Measurements from ENCODE around the gene ZNF70. TPM values are rescaled to one million over a fixed set of nuclear protein-coding genes. Genes with fewer than 3 reads are reported as not detected.

Gene ZNF70
- total RNA-seq, 1 donor from 2014 or later: 12.5 TPM

- H3K27ac Mint-ChIP-seq (ENCODE audit: unreplicated experiment): no peak overlapping the region
Observed at GRCh38 chr22:23695571-23696325, 55.2 kb downstream of the ZNF70 start.

GRCh38 chr22:23695141-23695540 lies 55.8 kb downstream of the ZNF70 start:
- no peak overlapping the region for H3K27ac Mint-ChIP-seq (ENCODE audit: unreplicated experiment)
- H3K36me3 Mint-ChIP-seq (ENCODE audit: unreplicated experiment): peaks cover 40% of the 10 kb centered on the region
- H3K27me3 Mint-ChIP-seq (ENCODE audit: unreplicated experiment): no peaks in the 10 kb centered on the region
- H3K4me3 Mint-ChIP-seq (ENCODE audit: unreplicated experiment): no peak overlapping the region
- DNase-seq (ENCODE audit: extremely low spot score, unreplicated experiment): no peak
- H3K4me1 Mint-ChIP-seq (ENCODE audit: unreplicated experiment): no peaks in the 10 kb centered on the region
- TF ChIP-seq, protein P1, sequence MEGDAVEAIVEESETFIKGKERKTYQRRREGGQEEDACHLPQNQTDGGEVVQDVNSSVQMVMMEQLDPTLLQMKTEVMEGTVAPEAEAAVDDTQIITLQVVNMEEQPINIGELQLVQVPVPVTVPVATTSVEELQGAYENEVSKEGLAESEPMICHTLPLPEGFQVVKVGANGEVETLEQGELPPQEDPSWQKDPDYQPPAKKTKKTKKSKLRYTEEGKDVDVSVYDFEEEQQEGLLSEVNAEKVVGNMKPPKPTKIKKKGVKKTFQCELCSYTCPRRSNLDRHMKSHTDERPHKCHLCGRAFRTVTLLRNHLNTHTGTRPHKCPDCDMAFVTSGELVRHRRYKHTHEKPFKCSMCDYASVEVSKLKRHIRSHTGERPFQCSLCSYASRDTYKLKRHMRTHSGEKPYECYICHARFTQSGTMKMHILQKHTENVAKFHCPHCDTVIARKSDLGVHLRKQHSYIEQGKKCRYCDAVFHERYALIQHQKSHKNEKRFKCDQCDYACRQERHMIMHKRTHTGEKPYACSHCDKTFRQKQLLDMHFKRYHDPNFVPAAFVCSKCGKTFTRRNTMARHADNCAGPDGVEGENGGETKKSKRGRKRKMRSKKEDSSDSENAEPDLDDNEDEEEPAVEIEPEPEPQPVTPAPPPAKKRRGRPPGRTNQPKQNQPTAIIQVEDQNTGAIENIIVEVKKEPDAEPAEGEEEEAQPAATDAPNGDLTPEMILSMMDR (IDR thresholded peaks at IDR 0.05): no peak
- H3K9me3 Mint-ChIP-seq (ENCODE audit: unreplicated experiment): no peaks in the 10 kb centered on the region

More at GRCh38 chr22:23695571-23696325, 55.2 kb downstream of the ZNF70 start:
- no peak overlapping the region for H3K4me3 Mint-ChIP-seq (ENCODE audit: unreplicated experiment)
- no peaks in the 10 kb centered on the region for H3K9me3 Mint-ChIP-seq (ENCODE audit: unreplicated experiment)
- TF ChIP-seq, protein P1 (IDR thresholded peaks at IDR 0.05): no peak
- no peaks in the 10 kb centered on the region for H3K27me3 Mint-ChIP-seq (ENCODE audit: unreplicated experiment)
- H3K4me1 Mint-ChIP-seq (ENCODE audit: unreplicated experiment): no peaks in the 10 kb centered on the region
- DNase-seq (ENCODE audit: extremely low spot score, unreplicated experiment): no peak
- H3K36me3 Mint-ChIP-seq (ENCODE audit: unreplicated experiment): peaks cover 39% of the 10 kb centered on the region

GRCh38 chr22:23693979-23694680 lies 56.8 kb downstream of the ZNF70 start:
- Mint-ChIP-seq H3K27ac (ENCODE audit: unreplicated experiment) (no peak overlapping the region), H3K4me3 (ENCODE audit: unreplicated experiment) (no peak overlapping the region)
- no peak for DNase-seq (ENCODE audit: extremely low spot score, unreplicated experiment)

GRCh38 chr22:23692598-23693291 lies 58.2 kb downstream of the ZNF70 start:
- H3K4me3 Mint-ChIP-seq (ENCODE audit: unreplicated experiment): no peak overlapping the region
- DNase-seq (ENCODE audit: extremely low spot score, unreplicated experiment): no peak
- H3K4me1 Mint-ChIP-seq (ENCODE audit: unreplicated experiment): no peaks in the 10 kb centered on the region
- H3K27ac Mint-ChIP-seq (ENCODE audit: unreplicated experiment): no peak overlapping the region
- no peaks in the 10 kb centered on the region for H3K9me3 Mint-ChIP-seq (ENCODE audit: unreplicated experiment)
- TF ChIP-seq, protein P1 (IDR thresholded peaks at IDR 0.05): no peak
- no peaks in the 10 kb centered on the region for H3K27me3 Mint-ChIP-seq (ENCODE audit: unreplicated experiment)
- H3K36me3 Mint-ChIP-seq (ENCODE audit: unreplicated experiment): peaks cover 34% of the 10 kb centered on the region

More at GRCh38 chr22:23693979-23694680, 56.8 kb downstream of the ZNF70 start:
- Mint-ChIP-seq H3K27me3 (ENCODE audit: unreplicated experiment) (no peaks in the 10 kb centered on the region), H3K4me1 (ENCODE audit: unreplicated experiment) (no peaks in the 10 kb centered on the region), H3K36me3 (ENCODE audit: unreplicated experiment) (peaks cover 34% of the 10 kb centered on the region), H3K9me3 (ENCODE audit: unreplicated experiment) (no peaks in the 10 kb centered on the region)
- TF ChIP-seq, protein P1 (IDR thresholded peaks at IDR 0.05): no peak
